Ovary (tissue), 3 donors: Measurements from ENCODE around the gene CYB5A.

Experiments
- CTCF ChIP-seq, 3 donors: fragments of 450-650 bp in 2 of 3; fragments of 200-600 bp in 1 of 3; IDR thresholded peaks; one replicate each; pipeline versions ENCODE4 v1.5.1 to v1.8.0; 2016 to 2022; ENCODE audit warnings: antibody characterized with exemption in 3 of 3, mild to moderate bottlenecking in 1 of 3
- POLR2A ChIP-seq: fragments of 450-650 bp; IDR thresholded peaks from one replicate; pipeline ENCODE4 v1.6.1; 2017; ENCODE audit warnings: antibody characterized with exemption, mild to moderate bottlenecking, moderate library complexity
- donor health status: DM: no; HTN: no; CAD: no.

DNA sequence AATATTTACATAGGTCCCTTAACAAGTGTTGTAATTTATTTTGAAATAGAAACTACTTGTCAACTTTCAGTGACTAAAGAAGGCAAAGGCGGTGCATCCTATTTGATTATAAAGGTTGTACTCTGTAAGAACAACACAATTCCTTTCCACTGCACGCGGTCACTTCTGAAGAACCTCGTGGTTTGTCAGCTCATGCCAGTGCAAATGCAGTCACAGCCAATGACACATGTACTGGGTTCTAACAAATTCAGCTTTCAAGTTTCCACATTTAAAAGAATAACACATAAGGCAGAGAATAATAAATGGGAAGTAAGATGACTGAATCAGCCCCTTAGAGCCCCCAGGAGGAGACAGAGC, 39.7 kb downstream of the CYB5A start:
- TF ChIP-seq POLR2A (no peak), CTCF (IDR thresholded peaks at IDR 0.05) (no peak)
